ENCODE data around the gene TRIM8.

Gene TRIM8

GRCh38 chr10:102617041-102617440 lies 27.2 kb upstream of the TRIM8 start:
- no peak for DNase-seq

GRCh38 chr10:102617816-102618215 lies 26.5 kb upstream of the TRIM8 start:
- DNase-seq: no peak

- DNase-seq: no peak
These were observed 24.8 kb upstream of the TRIM8 start for GRCh38 chr10:102619281-102619981.

- no peak for DNase-seq
These were observed 24.1 kb upstream of the TRIM8 start for GRCh38 chr10:102620138-102620590.

- no peak for DNase-seq
These were observed 23.5 kb upstream of the TRIM8 start for GRCh38 chr10:102620591-102621442.

- DNase-seq: no peak
These were observed 22.6 kb upstream of the TRIM8 start for GRCh38 chr10:102621443-102622325.

- no peak for DNase-seq
These were observed 20.2 kb upstream of the TRIM8 start for GRCh38 chr10:102624094-102624493.

- no peak for DNase-seq
These were observed 19.3 kb upstream of the TRIM8 start for GRCh38 chr10:102624751-102625645.

GRCh38 chr10:102626026-102626685 lies 18.1 kb upstream of the TRIM8 start:
- DNase-seq: no peak

GRCh38 chr10:102627291-102627735 lies 17.0 kb upstream of the TRIM8 start:
- no peak for DNase-seq

GRCh38 chr10:102627736-102628293 lies 16.5 kb upstream of the TRIM8 start:
- no peak for DNase-seq

- DNase-seq: peak; percentile 33
These were observed 15.8 kb upstream of the TRIM8 start for GRCh38 chr10:102628451-102628911.

- DNase-seq: no peak
These were observed 14.3 kb upstream of the TRIM8 start for GRCh38 chr10:102629661-102630614.

- no peak for DNase-seq
These were observed 13.6 kb upstream of the TRIM8 start for GRCh38 chr10:102630663-102631062.

- no peak for DNase-seq
These were observed 12.5 kb upstream of the TRIM8 start for GRCh38 chr10:102631525-102632393.

- no peak for DNase-seq
These were observed 11.7 kb upstream of the TRIM8 start for GRCh38 chr10:102632394-102633111.

- no peak for DNase-seq
These were observed 11.0 kb upstream of the TRIM8 start for GRCh38 chr10:102633287-102633686.

- no peak for DNase-seq
These were observed 10.4 kb upstream of the TRIM8 start for GRCh38 chr10:102633848-102634247.
